HG02642 (cell line): ENCODE data around the gene TCOF1.

Experiments used
- ATAC-seq: cut with Tn5 transposase; IDR thresholded peaks from one replicate; pipeline ENCODE4 v1.9.1; 2021; ENCODE audit warnings: mild to moderate bottlenecking; ENCODE audit not compliant: unreplicated experiment, poor library complexity

The TCOF1 gene

DNA sequence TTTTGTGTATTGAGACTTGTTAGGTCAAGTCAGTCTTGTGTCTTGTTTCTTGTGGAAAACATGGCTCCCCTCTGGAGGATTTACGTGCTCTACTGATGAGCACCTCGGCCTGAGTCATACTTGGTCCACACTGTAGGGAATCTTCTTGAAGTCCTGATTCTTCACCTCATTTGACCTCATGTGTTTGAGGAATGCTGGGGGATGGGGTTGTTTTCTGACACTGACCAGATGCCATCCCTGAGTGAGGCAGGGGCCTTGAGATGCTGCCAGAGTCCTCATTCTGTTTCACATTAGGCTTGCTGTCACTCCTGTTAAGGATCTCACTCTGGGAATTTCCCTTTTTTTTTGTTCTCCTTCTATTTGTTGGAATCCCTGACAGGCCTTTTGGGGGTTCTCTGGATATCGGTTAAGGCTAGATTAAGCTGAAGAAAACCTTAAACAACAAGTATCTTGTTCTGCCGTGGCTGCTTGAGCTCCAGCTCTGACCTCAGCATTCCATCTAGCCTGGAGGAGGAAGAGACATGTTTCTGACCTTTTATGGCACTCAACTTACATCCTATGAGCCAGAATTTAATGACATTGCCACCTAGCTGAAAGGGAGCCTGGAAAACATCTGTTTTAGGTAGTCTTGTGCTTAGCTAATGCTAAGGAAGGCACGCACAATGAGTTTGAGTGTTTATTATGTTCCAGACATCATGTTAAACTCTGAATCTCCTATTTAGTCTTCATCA, 20.6 kb downstream of the TCOF1 start:
- no peak for ATAC-seq

DNA sequence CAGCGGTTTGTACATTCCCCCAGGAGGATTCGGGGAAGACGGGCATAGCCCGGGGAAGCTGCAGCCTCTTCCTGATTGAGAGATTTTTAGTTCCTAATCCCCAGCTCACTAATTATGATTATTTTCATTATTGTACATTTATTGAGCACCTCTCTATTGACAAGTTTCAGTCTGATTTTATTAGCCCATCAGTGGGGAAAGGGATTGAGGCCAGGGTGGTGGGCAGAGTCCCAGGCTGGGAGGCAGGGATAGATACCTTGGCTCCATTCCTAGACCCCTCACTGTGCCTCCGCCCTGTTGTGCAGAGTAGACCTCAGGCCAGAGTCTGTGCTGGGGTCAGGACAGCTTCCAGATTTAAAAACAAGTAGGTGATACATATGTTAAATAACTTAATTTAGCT, 27.2 kb downstream of the TCOF1 start:
- ATAC-seq, result no peak

DNA sequence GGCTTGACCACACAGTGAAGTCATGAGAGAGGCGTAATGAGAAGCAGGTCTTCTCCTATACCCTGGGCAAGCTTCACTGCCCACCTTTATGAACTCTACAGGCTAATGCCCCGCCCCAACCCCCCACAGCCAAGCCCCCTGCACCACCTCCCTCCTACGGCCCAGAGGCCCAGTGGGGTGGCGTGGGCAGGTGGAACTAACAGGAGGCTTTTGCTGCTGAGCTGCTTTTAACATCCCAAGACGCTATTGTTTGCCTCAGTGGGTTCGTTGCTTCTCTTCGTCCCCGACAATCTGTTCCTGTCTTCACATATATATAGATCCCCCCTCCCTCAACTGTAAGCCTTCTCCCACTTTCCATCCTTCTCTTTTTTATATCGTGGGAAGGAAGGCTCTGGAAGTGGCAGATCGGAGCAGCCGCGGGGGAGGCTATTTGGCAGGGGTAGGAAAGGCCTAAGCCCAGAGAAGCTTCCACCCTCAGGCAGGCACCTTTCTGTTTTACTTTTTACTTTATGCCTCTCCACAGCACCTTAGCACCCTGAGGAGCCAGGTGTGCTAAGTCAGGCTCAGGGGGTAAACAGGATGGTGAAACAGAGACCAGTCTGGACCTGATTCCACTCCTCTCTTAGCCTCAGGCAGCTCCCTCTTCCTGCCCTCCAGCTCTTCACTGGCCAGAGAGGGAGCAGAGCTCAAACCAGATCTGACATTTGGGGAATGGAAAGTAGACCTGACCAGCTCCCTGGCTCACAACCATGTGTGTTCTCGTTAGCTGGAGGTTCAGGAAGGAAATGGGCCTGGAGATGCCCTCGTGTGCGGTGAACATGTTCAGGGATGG, 28.7 kb downstream of the TCOF1 start:
- ATAC-seq, result no peak

DNA sequence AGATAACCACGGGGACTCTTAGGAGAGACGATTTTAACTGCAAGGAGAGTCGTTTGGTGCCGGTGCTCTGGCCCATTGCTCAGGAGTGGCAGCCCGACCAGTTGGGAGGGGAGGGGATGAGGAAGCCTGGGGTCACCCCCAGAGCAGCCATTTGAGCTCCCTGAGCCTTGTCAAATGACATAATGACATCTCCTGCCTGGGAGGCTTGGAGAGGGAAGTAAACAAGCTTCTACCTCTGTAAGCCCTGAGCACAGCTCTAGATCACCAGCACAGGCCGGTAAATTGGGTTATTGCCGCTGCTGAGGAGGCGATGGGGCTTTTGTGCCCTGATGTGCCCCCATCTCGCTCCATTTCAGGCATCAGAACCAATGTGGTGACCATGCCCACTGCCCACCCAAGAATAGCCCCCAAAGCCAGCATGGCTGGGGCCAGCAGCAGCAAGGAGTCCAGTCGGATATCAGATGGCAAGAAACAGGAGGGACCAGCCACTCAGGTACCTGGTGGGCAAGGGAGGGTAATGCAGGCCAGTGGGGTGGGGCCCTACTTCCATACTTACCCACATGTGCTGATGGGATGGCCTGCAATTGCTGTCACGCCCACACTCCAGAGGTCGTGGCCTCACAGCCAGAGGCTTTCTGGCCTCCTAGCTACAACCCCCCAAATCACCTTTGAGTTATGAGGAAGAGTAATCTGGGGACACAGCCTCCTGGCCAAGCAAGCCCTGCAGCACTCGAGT, 32.2 kb downstream of the TCOF1 start:
- no peak for ATAC-seq

DNA sequence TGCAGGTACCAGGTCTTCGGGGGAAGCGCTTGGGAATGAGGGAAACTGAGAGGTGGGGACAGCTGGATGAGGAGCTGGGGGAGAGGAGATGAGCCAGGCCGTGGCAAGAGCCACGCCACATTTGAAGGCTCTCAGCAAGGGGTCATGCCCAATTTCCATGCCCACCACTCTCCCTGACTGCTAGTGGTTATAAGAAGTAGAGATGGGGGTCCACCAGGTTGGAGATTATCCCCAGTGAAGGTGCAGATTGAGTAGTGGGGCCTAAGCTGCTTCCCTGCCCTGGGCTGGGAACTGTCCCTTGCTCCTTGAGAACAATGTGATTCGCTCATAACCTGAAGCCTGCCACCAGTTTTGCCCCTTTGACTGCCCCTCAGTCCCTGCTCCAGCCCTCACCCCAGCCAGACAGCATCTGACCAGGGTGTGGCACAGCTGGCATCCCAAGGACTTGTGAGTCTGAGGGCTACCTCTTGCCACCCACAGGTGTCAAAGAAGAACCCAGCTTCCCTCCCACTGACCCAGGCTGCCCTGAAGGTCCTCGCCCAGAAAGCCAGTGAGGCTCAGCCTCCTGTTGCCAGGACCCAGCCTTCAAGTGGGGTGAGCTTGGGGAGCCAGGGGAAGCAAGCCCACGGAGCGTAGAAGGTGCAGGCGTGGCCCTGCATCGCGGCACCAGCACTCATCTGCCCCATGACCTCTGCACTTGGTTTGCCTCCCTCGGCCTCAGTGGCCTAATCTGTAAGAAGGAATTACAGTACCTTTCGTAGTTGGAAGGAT, 33.8 kb downstream of the TCOF1 start:
- no peak for ATAC-seq

DNA sequence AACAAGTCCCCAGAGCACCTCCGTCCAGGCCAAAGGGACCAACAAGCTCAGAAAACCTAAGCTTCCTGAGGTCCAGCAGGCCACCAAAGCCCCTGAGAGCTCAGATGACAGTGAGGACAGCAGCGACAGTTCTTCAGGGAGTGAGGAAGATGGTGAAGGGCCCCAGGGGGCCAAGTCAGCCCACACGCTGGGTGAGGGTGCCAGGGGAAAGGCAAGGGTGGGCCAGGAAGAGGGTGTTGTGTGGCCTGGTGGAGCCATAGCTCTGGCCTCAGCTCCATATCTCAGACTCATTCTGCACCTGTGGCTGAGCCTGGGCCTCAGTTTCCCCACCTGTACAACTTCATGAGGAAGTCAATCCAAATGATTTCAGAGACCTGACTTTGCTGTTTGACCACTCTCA, 34.5 kb downstream of the TCOF1 start:
- no peak for ATAC-seq

DNA sequence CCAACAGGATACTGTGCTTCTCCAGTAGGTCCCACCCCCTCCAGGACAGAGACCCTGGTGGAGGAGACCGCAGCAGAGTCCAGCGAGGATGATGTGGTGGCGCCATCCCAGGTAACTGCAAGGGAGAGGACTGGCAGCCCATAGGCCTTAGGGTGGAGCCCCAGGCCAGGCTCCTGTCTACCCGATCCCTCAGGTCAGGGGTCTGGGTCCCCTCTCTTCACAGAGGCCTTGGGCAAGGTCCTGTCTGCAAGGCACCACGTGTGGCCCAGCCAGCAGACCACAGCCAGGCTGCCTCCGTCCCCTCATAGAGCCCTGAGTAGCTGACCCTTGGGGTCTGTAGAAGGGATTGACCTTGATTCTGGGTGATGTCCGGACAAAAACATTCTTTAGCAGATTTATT, 35.2 kb downstream of the TCOF1 start:
- no peak for ATAC-seq

DNA sequence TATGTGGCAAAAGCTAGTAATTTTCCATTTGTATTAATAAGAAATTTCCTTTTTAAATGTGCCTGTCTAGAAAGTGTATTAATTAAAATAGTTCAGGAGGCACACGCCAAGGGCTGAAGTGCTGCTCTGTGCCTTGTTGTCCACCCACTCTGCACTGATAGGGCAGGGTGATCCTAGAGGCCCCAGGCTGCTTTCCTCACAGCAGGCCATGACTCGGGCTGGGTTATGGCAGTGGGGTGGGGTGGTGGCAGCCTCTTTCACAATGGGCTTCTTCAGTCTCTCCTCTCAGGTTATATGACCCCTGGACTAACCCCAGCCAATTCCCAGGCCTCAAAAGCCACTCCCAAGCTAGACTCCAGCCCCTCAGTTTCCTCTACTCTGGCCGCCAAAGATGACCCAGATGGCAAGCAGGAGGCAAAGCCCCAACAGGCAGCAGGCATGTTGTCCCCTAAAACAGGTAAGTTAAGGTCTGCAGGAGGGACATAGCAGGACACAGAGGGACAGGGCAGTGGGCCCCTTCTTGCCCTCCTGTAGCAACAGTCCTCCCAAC, 35.7 kb downstream of the TCOF1 start:
- no peak for ATAC-seq

DNA sequence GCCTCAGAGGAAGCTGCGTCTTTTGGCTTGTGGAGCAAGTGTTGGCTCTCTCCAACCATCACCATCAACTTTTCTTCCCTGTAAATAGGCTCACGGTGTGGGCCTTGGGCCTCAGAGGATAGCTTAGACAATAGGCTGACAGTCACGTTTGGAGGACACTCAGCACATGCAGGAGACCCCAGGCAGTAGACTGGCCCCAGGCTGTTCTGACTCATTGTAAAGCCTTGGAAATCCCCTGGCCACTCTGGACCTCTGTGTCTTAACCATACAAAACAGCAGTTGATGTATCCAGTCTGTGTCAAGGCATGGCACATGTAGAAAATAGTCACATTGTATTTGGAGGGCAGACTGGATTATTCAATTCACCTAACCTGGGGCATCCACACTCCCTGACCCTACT, 36.6 kb downstream of the TCOF1 start:
- ATAC-seq, result peak; percentile 48

DNA sequence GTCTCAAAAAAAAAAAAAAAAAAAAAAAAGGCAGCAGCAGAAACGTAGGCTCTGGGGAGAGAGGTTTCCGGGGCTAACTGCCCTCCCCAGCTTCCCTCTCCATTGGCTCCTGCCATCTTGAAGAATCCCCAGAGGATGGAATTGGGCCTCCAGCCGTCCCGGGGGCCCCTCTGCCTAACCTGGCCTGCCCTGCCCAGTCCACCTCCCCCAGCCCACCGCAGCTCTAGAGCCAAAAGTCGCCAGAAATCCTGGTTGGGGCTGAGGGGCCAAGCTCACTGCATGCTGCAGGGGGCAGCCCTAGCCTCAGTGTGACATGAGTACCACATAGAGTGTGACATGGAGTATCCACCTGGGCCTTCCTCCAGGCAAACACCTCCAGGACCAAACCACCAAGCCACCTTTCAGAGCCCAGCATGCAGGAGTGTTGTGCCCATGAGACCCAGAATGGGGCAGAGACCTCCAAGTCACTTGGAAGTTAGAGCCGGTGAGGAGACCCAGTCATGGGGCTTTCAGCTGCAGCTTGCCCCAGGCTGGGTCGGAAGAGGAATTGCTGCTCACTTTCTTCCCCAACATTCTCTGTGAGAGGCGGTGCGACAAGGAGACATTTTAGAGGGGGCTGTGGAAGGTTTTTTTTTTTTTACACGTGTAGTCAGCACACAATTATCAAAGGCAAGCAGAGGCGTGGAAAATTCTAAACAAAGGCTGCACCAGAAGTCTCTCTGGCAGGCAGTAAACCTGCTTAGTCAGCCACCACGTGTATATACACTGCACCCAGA, 37.6 kb downstream of the TCOF1 start:
- ATAC-seq, result no peak

DNA sequence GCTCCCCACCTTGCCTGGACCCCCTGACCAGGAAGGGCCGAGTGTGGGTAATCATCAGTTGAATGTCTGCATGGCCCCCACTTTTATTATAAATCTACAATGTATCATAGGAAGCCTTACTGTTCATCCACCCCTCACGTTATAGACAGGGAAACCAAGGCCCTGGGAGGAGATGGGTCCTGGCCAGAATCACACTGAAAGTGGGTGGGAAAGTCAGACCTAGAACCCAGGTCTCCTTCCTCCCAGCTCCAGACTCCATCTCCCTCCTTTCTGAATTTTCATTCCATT, 38.1 kb downstream of the TCOF1 start:
- no peak for ATAC-seq

DNA sequence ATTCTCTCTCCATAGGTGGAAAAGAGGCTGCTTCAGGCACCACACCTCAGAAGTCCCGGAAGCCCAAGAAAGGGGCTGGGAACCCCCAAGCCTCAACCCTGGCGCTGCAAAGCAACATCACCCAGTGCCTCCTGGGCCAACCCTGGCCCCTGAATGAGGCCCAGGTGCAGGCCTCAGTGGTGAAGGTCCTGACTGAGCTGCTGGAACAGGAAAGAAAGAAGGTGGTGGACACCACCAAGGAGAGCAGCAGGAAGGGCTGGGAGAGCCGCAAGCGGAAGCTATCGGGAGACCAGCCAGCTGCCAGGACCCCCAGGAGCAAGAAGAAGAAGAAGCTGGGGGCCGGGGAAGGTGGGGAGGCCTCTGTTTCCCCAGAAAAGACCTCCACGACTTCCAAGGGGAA, 38.8 kb downstream of the TCOF1 start:
- ATAC-seq, result no peak

DNA sequence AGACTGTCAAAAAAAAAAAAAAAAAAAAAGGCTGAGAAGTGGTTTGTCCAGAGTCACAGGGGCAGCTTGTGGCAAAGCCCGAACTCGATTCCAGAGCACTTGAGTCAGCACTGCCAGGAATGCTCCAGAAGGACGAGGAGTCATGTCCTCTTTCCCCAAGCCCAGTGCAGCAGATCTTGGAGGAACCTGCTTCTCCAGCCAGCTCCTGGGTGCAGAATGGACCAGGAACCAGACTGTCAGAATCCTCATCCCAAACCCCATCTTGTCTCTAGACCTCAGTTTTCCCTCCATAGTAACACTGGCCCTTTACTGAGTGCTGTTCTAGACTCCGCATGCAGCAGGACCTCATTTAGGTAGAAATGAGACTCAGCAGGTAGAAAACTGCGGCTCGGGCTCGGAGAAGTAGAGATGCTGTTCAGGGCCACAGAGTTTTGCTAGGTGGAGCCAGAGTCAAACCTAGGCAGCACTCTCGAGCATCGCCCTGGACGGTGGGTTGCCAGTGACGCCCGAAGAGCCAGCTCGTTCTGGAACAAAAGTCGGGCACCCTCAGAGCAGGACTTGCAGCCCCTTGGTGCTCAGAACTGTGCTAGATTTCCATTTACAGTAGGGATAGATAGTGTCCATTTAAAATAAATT, 39.8 kb downstream of the TCOF1 start:
- ATAC-seq, result no peak

DNA sequence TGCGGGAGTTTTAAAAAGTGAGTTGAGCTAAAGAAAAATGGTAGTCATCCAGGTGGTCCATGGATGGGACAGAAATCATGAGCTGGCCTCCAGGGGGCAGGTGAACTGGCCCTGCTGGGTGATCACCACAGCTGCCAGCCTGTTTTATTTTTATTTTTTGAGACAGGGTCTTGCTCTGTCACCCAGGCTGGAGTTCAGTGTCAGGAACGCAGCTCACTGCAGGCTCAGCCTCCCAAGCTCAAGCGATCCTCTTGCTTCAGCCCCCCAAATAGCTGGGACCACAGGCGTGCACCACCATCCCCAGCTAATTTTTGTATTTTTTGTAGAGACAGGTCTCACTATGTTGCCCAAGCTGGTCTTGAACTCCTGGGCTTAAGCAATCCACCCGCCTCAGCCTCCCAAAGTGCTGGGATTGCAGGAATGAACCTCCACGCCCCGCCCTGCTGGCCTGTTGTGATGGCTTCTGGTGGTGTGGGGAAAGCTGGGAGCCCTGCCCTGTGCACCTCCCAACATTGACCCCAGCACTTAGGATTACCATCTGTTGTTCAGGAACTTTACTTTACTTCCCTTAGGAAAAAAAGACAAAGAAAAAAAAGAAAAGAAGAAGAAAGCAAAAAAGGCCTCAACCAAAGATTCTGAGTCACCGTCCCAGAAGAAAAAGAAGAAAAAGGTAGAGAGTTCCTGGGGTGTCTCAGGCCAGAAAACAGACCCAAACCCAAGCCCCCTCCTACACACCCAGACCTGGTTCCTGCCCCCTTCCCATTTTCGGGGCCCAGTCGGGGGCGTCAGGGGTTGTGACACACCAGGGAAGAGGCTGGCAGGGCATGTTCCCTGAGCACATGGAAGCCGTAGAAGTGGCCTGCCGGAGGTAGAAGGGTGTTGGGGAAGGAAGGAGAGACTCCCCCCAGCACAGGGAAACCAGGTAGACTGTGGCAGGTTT, 40.6 kb downstream of the TCOF1 start:
- peak; percentile 2 for ATAC-seq

DNA sequence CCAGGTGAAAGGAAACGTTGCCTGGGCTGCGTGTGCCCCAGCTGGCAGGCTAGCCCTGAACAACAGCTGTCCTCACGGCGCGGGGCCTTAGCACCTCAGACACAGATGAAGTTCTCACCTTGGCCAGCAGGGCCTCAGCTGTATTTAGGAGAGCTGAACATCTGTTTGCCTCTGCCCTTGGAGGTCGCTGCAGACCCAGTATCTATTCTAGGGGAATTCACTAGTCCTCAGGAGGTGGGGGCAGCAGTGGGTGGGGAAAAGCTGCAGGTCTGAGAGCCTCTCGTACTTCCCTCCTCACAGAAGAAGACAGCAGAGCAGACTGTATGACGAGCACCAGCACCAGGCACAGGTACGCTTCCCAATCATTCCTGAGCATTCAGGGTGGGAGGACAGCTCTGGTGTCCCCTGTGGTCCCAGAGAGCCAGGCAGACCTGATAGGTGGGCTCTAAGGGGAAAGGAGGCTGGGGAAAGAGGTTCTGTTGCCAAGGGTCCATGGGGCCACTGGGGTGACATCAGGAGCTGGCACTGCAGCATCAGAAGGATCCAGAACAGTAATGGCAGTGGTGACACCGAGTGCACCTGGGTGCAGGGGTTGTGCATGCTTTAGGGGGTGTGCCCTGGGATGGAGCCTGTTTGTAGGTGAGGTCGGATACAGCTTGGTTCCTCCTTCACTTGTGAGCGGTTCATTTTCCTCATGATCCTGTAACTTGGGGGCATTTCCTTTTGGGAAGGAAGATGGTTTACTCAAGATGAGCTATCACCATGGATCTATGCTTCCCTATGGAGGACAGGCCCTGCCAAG, 41.4 kb downstream of the TCOF1 start:
- peak; percentile 66 for ATAC-seq

DNA sequence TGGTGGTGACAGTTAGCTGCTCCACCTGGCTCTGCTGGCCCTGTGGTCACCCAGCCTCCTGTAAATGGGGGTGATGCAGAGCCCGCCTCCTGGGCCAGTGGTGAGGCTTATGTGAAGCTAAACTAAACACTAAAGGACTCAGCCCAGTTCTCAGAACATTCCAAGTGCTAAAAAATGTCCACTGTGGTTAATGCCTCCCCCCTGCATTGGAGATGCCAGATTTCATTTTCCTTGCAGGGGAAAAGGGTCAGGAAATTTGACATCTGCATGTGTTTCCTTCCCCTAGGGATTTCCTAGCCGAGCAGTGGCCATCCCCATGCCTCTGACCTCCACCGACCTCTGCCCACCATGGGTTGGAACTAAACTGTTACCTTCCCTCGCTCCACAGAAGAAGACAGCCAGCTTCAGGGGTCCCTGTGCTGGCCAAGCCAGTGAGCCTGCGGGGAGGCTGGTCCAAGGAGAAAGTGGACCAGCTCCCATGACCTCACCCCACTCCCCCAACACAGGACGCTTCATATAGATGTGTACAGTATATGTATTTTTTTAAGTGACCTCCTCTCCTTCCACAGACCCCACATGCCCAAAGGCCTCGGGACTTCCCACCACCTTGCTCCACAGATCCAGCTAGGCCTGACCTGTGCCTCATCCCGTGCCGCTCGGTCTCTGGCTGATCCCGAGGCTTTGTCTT, 42.2 kb downstream of the TCOF1 start:
- peak; percentile 16 for ATAC-seq
